IPS DF 19.7 (cell line): Measurements from ENCODE around the gene NTPCR.
"Not testable (repeated sequence)": the region's sequence is repeated elsewhere in the genome, so short reads cannot be mapped to it uniquely, and the experiment has no call there.

Experiments
- DNase-seq: peaks from one replicate; pipeline ENCODE4 v3.0.0-alpha.2; 2013; ENCODE audit warnings: low read depth, low spot score

Gene NTPCR, protein sequence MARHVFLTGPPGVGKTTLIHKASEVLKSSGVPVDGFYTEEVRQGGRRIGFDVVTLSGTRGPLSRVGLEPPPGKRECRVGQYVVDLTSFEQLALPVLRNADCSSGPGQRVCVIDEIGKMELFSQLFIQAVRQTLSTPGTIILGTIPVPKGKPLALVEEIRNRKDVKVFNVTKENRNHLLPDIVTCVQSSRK

DNA sequence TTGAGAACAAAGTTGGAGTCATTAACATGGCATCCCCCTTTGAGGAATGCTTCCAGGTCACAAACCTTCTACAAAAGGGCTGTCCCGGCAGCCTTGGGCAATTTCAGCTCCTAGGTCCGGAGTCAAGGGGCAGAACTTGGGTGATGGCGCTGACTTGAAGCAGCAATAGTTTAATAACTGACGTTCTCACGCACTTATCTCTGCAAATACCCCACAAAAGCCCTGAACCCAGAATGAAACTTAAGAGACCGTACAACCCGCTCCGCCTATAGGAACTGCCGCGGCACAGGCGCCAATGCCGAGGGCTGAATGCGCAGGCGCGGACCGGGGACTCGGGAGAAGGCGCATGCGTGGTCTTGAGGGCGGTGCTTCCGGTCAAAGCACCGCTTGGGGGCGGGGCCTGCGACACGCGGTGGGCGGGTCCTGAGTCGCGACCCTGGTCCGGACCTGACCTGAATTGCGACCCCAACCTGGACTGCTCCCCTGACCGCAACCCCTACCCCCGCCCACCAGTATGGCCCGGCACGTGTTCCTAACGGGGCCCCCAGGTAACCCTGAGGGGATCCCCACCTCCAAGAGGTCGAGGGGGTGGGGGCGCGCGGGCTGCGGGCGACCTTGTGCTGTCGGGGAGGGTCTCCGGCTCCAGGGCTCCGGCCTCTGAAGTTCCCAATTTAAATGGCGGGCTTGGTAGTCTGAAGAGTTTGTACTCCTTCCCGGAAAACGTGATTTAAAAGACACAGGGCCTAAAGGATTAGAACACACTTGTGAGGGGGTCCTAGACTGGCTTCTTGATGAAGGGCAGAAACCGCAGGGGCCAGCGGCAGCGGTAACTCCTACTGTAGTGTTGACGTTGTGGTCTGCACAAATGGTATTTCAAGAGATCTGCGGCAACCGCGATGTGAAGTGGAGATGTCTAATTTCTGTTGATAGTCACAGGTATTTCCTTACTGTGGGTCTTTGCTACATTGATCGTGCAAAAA is at the start of gene NTPCR:
NTPCR (plus strand) TSS at position 415 of the 980 bp plus-strand sequence; CDS start at position 515, 100 bp downstream.
- DNase-seq: peak; percentile 50

DNA sequence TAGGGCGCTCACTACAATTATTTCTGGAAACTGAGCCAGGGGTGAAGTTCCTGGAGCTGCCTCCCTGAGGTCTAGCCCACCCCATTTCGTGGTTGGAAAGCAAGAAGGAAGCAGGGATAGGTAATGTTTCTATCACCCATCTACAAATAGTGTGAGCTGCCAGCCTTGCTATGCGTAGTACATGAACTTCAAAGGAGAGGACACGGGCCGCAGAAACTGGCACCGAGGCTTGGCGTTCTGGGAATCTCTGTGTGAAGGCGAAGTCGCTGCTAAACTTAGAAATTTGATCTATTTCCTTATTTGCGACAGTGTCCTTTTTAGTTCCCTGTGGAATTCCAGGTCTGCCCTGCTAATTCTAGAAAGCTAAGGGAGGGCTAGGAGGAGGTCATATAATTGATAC is 49.6 kb upstream of the NTPCR start:
- no peak for DNase-seq

DNA sequence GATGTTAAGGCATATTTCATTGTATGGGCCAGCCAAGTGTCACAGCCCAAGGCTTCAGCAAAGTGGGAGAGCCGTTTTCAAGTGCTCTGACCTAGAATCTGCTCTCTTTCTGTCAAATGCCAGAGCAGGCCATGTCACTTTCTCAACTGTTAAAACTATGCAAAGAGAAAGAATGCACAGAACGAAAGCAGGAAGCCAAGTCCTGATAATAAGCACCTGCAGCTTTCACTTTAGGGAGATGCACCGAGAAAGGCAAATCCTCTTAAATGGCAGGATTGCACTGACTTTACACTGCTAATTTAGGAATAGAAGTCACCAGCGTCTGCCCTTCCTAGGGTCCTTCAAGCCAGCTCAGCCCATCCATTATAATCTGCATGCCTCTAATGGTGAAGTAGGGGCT is 49.2 kb upstream of the NTPCR start:
- no peak for DNase-seq

DNA sequence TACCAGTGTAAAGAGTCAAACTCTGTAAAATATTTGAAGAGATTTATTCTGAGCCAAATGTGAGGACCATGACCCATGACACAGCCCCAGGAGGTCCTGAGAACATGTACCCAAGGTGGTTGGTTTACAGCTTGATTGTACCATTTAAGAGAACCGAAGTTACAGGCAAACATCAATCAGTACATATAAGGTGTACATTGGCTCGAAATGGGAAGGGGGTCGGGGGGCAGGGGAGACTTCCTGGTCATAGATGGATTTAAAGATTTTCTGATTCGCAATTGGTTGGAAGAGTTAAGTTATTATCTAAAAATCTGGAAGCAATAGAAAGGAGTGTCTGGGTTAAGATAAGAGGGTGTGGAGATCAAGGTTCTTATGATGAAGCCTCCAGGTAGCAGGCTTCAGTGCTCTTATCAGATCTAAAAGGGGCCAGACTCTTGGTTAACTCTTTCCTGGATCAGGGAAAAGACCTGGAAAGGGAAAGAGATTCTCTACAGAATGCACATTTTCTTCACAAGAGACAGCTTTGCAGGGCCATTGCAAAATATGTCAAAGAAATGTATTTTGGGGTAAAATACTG is 47.5 kb upstream of the NTPCR start:
- no peak for DNase-seq

DNA sequence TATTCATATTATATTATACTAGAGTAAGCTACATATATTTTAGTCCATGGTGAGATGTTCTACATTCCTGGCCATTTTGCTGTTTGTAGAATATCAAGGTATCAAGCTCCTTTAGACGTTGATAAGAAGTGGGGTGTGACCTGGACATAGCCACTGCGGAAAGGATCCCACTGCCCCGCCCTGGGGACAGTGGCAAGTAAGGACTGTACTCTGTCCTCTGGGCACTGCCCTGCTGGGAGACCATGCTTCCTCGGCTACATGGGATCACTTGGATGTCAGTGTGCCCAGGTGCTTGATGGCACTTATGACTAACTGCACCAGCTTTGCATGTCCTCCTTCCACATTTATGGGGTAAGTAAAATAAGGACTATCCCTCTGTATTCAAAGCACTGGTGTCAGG is 46.3 kb upstream of the NTPCR start:
- DNase-seq: no peak

DNA sequence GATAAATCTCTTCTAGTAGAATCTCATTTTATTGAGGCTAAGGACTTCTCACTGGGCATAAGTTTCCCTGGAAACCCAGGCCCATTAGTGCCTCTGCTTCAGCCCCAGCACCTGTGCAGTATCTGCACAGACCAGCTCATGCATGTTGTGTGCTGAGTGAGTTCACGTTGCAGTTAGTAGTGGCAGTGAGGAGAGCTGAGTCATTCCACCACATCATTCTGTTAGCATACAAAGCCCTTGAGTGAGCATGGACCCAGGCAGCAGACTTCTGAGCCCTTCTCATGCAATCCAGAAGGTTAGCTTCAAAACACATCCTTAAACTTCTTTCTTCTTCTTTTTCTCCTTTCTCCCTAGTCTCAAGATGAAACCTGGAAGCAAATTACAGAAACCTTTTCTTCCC is 45.8 kb upstream of the NTPCR start:
- no peak for DNase-seq

DNA sequence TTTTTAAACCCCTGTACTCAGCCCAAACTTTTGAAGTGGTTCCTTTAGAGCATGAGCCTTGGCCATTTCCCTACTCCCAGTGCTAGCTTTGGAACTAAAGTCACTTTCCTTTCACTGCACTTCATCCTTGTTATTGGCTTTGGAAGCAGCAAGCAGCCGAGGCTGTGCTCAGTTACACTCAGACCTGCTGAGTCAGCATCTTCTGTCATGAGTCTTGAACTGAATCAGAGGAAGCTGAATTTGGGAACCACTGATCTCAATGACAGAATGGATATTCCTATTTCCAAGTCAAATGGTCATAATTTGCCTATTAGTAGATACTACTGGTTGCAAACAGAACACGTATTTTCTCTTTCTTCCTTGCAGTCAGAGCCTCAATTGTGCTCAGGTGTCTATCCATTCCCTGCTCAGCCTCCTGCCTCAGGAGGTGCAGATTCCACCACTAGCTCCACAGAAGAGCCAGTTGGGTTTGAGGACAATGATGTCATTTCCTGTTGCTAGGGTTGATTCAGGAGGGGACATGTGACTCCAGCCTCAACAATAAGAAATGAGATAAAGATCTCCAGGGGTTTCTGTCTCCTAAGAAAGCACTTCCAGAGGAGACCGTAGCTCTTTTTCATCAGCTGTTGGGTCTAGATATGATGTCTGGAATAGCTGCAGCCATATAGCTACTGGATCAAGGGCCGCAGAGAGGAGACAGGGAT is 44.9 kb upstream of the NTPCR start:
- DNase-seq: no peak

DNA sequence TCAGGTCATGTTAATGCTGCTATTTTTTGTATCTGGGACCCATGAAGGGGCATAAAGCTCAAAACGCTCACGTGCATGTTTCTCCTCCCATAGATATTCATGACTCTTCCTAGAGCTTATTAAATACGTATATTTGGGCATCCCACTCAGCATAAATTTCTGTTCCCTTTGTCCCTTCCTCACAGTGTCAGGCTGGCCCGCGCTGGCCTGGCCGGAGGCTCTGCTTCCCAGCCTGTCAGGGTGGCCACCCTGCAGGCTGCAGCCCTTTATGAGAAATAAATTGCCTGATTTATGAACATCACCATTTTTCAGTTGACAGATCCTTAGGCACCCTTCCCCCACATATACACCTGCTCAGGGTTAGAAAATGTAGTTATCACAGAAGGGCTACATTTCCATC is 44.0 kb upstream of the NTPCR start:
- DNase-seq: no peak

DNA sequence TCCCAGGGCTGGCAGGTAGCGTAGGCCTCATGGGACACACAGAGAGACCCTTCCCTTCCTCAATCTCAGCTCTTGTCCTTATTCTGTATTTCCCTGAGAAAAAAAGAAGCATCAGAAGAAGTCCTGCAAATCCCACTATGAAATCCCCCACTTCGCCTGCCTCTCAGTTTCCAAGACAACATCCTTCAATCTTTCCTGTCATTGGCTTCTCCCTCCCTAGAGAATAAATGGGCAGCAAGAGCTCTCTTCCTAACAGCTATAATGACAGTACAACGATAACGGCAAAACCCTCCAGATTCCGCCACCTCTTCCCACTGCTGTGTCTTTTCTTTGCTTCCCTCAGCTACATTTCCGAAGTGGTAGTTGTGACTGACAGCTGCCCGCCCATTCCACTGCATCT is 41.6 kb upstream of the NTPCR start:
- DNase-seq: no peak

DNA sequence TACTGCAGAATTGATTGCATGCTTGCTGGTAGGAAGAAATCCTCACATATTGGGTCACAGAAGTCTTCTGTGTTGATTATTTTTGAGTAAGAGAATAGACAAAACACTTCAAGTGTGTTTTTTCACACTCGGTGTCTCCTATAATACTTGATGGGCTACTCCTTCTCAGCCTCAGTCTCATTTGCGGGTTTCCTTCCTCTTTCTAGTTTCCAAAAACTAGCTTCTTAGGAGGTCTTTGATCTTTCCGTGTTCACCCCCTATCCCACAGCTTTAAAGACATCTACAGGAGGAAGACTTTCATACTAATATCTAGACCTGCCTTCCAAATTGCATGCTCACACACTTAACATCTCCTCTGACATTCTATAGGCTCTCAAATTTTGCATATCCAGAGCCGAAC is 40.7 kb upstream of the NTPCR start:
- DNase-seq: no peak

DNA sequence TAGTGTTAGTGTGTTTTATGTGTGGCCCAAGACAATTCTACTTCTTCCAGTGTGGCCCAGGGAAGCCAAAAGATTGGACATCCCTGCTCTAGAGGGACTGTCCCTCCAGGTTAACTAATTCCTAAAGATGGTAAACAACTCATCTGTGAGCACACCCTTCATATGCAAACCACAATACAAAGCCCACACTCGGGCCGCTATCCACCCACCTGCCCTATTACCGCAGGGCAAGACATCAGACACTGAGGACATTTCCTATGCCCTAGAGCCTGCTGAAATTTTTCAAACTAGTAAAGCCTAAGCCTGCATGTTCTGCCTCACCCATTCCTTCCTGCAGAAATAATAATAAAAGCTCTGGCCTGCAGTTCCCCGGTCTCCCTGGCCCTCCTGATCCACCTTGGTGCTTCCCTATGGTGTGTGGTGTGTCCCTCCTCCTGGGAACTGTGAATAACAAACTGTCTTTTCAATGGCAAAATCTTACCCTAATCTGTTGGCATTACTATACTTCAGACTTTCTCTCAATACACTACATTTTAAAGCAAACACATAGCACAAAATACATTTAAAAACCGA is 39.3 kb upstream of the NTPCR start:
- DNase-seq: no peak

DNA sequence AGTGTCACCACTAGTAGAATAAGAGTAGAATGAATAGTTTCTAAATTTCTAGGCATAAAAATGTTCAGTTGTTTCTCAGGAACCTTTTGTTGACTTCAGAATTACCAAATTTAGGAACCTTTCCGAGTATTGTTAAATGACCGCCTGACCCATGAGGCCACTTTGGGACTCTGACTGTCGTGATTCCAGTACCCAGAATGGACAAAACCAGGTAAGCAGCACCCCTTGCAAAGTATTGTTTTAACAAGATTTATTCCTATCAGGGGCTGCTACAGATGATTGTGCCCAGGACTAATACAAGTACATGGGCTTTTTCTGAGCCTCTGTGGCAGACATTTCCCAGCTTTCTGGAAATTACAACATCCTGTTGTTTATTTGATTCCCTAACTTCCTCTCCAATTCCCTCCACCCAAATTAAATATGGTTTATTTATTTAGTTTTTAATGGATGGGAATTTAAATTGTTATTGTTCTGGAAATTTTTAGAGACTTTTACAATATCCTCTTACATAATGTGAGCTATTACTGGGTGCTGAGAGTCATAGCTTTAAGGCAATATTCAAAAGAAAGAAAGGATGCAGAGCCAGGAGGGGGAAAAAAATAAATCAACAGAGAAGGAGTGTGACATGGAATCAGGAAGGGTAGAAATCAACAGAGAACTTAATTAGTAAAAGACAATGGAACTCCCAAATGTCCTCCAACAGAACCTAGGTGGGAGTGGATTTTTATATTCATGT is 37.4 kb upstream of the NTPCR start:
- no peak for DNase-seq

DNA sequence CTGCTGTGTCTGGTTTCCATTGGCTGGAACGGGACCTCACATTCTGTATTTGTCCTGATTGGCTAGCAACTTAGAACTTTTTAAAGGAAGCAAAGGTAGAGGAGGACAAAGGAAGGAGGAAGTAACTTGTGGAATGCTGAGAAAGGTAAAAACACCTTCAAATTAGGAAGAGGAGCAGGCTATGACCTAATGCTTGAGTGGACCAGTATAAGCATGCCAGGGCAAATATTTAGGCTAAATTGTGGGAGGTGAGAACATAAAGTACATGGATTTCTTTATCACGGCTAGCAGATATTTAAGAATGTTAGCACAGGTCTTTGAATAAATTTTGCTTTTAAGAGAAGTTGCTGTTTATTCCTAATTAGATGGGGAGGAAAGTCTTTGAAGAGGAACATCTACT is 36.1 kb upstream of the NTPCR start:
- not testable (repeated sequence) for DNase-seq

DNA sequence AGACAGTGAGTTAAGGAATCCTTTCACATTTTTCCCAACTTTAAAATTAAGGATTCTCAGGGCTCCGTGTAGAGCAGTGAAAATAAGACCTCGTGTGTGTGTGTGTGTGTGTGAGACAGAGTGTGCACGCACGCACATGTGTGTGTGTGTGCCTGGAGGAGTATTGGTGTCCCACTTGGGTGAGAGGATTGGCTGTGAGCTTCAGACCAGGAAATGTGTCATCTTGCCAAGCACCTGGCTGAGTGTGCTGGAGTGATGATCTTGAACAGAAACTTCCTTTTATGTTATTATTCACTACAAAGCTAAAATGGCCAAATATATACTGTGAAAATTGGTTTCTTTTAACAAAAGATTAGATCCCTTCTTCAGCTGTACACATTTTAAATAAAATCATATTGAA is 35.2 kb upstream of the NTPCR start:
- no peak for DNase-seq

DNA sequence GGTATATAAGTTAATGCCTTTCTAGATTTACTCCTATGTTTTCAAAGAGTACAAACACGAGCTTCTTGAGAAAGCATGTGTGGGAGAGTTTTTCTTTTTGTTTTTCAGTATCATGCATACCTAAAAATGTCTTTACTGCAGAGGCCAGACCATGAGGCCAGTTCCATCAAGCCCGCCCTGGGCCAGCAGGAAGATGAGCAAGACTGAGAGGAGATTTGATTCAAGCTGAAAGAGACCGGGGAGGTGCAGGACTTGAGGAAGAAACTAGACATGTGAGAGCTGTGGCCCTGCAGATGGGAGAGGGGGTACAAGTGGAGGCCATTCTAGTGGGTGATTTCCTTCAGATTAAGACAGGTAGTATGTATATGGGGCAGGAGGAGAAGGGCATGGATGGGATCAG is 33.4 kb upstream of the NTPCR start:
- DNase-seq: no peak

DNA sequence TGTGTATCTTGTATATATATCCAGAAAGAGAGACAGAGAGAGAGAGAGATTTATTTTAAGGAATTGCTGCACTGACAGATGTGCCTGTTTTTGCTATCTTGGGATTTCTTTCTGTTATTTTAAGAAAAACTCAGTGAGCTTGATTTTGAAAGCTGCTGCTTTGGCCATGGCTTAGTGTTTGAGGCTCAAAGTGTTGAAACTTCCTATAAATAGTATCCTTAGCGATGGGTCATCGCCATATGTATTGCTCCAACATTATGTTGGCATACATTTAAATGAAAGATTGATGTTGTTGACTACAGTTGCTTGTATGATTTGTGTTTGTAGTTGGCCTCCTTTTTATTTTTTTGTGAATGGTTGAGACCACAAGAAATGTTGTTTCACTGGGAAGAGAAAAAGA is 29.0 kb upstream of the NTPCR start:
- DNase-seq: no peak

DNA sequence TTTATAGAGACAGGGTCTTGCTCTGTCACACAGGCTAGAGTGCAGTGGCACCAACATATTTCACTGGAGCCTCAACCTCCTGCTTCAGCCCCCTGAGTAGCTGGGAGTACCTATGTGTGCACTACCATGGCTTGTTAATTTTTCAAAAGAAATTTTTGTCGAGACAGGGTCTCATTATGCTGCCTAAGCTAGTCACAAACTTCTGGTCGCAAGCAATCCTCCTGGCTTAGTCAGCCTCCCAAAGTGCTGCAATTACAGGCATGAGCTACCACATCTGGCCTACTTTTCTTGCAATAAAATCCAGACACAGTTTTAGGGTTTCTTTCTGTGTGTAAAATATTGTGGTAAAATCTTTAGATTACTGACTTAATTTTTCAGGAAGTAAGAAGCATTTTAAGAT is 27.9 kb upstream of the NTPCR start:
- no peak for DNase-seq

DNA sequence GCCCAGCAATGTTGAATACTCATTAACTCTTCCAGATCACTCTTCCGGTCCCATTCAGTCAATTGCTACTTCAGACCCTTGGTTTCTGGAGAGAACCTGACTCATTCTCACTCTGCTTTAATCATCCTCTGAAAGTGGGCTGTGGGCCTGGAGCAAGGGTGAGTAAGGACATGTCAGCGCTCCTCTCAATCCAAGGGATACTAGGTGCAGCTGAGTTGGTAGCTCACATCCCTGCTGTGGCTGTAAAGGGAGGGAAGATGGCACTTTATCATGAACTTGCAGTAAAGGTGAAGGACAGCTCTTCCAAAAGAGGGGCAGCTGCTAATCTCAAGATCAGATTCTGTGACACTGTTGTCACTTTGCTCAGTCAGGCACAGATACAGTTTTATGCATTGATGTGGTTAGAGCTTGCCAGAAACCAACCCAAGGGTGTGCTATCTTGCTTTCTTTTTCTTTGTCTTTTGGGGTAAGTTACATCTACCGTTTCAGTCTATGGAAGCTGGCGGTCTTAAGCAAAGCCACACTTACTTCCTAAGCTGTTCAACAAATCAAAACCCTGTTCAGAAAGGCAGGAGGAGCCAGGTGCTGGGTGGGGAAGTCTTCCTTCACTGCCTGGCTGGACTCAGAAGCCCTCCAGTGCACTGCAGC is 26.5 kb upstream of the NTPCR start:
- no peak for DNase-seq

DNA sequence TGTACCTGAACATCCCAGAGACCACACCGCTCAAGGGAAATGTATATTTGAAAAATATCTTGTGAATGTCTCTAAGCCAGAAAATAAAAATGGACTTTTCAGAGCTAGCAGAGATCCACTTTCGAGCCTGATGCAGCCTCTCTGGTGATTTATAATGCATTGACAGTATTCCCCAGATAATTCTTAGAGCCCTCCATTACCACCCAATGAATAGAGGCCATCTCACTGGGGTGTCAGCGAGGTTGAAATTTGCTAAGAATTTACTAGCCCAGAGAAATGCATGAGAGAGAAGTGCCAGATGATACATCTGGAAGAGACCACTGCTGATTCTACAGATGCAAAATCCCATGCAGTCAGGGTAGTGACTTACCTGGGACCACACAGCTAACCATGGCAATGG is 25.5 kb upstream of the NTPCR start:
- no peak for DNase-seq

DNA sequence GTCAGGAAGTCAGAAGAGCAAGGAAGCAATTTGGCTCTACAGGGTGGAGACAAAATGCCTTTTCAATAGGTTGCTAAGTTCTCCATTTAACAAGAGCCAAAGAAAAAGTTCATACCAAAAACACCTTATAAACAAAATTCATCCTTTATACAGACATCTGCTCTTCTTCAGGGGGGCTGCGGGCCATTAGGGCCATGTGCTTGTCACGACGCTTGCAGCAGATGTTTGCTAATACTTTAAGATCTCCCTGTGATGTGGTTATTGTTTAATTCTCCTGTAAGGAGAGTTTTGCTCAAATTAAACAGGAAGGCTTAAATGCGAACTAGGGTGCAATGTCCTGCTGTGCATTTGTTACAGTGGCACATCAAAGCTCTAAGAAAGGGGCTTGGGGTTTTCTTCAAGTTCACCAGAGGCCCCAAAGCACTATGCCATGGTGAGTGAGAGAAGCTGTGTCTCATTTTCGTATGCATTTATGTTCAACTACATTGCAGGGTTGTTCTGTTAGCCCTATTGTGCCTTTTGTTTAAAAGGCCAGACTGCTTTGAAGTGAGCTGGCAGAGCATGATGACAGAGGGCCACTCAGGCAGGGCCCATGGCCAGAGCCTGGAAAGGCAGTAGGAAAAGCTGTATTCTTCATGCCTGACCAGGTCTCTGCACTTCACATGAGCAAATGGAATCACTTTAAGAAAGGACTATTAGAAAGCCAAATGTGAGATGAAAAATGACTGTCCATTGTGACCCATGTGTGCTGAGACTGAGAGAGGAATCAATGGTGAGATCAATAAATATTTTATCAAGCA is 24.8 kb upstream of the NTPCR start:
- no peak for DNase-seq
